Skeletal muscle satellite cell (primary cell): ENCODE measurements around the gene ODC1.
A peak's percentile ranks its signal among the peaks of the same experiment; 100 is the strongest.

Source experiments
- H3K27me3 ChIP-seq: 2 replicates; pipeline ENCODE4 v1.7.0; 2013; ENCODE audit warnings: low read length; ENCODE audit not compliant: control insufficient read depth, insufficient read depth
- H3K36me3 ChIP-seq: 2 replicates; pipeline ENCODE4 v1.7.0; 2013; ENCODE audit warnings: mild to moderate bottlenecking, control low read depth, low read length; ENCODE audit not compliant: insufficient read depth
- H3K4me1 ChIP-seq: 2 replicates; pipeline ENCODE4 v1.7.0; 2013; ENCODE audit warnings: low read length; ENCODE audit not compliant: control insufficient read depth, insufficient read depth
- H3K4me2 ChIP-seq: 2 replicates; pipeline ENCODE4 v1.7.0; 2013; ENCODE audit warnings: mild to moderate bottlenecking, low read length
- H3K4me3 ChIP-seq: 2 replicates; pipeline ENCODE4 v1.7.0; 2013; ENCODE audit warnings: low read length
- H3K9ac ChIP-seq: 2 replicates; pipeline ENCODE4 v1.7.0; 2013; ENCODE audit warnings: mild to moderate bottlenecking, low read depth, low read length, moderate library complexity
- H3K9me3 ChIP-seq: replicated peaks from 2 replicates; pipeline ENCODE4 v1.7.0; 2013; ENCODE audit warnings: mild to moderate bottlenecking, control low read depth, low read length

The ODC1 gene

GRCh38 chr2:10439185-10439879 lies 8.8 kb downstream of the ODC1 start:
- no peaks in the 10 kb centered on the region for H3K4me1 ChIP-seq
- no peak overlapping the region for H3K9ac ChIP-seq
- peaks cover 59% of the 10 kb centered on the region for H3K36me3 ChIP-seq
- H3K4me3 ChIP-seq = no peak overlapping the region
- H3K9me3 ChIP-seq = no peaks in the 10 kb centered on the region
- H3K4me2 ChIP-seq = no peak overlapping the region
- no peaks in the 10 kb centered on the region for H3K27me3 ChIP-seq

- peaks cover 52% of the 10 kb centered on the region for H3K36me3 ChIP-seq
- no peaks in the 10 kb centered on the region for H3K4me1 ChIP-seq
- no peak overlapping the region for H3K4me3 ChIP-seq
- H3K27me3 ChIP-seq = no peaks in the 10 kb centered on the region
- no peak overlapping the region for H3K9ac ChIP-seq
- H3K9me3 ChIP-seq = no peaks in the 10 kb centered on the region
- H3K4me2 ChIP-seq = no peak overlapping the region
Measured at GRCh38 chr2:10438688-10439087, 9.4 kb downstream of the ODC1 start.

- H3K9me3 ChIP-seq = no peaks in the 10 kb centered on the region
- H3K4me3 ChIP-seq = no peak overlapping the region
- H3K4me1 ChIP-seq = no peaks in the 10 kb centered on the region
- H3K9ac ChIP-seq = no peak overlapping the region
- peaks cover 43% of the 10 kb centered on the region for H3K36me3 ChIP-seq
- H3K27me3 ChIP-seq = no peaks in the 10 kb centered on the region
- H3K4me2 ChIP-seq = no peak overlapping the region
Measured at GRCh38 chr2:10437806-10438205, 10.3 kb downstream of the ODC1 start.

GRCh38 chr2:10436583-10437110 lies 11.5 kb downstream of the ODC1 start:
- H3K4me3 ChIP-seq = no peak overlapping the region
- no peaks in the 10 kb centered on the region for H3K9me3 ChIP-seq
- H3K27me3 ChIP-seq = no peaks in the 10 kb centered on the region
- H3K36me3 ChIP-seq = peaks cover 34% of the 10 kb centered on the region
- H3K9ac ChIP-seq = no peak overlapping the region
- no peak overlapping the region for H3K4me2 ChIP-seq
- H3K4me1 ChIP-seq = peaks cover 8% of the 10 kb centered on the region

GRCh38 chr2:10435820-10436204 lies 12.3 kb downstream of the ODC1 start:
- H3K9ac ChIP-seq = no peak overlapping the region
- peaks cover 8% of the 10 kb centered on the region for H3K4me1 ChIP-seq
- H3K27me3 ChIP-seq = no peaks in the 10 kb centered on the region
- H3K4me2 ChIP-seq = no peak overlapping the region
- no peak overlapping the region for H3K4me3 ChIP-seq
- H3K36me3 ChIP-seq = peaks cover 25% of the 10 kb centered on the region
- H3K9me3 ChIP-seq = no peaks in the 10 kb centered on the region

GRCh38 chr2:10434886-10435819 lies 13.0 kb downstream of the ODC1 start:
- H3K4me1 ChIP-seq = peaks cover 8% of the 10 kb centered on the region
- H3K36me3 ChIP-seq = peaks cover 19% of the 10 kb centered on the region
- H3K9ac ChIP-seq = no peak overlapping the region
- no peak overlapping the region for H3K4me3 ChIP-seq
- no peak overlapping the region for H3K4me2 ChIP-seq
- no peaks in the 10 kb centered on the region for H3K9me3 ChIP-seq
- H3K27me3 ChIP-seq = no peaks in the 10 kb centered on the region

- H3K9me3 ChIP-seq = no peaks in the 10 kb centered on the region
- no peak overlapping the region for H3K4me3 ChIP-seq
- peaks cover 8% of the 10 kb centered on the region for H3K4me1 ChIP-seq
- H3K36me3 ChIP-seq = peaks cover 9% of the 10 kb centered on the region
- no peak overlapping the region for H3K9ac ChIP-seq
- H3K4me2 ChIP-seq = no peak overlapping the region
- no peaks in the 10 kb centered on the region for H3K27me3 ChIP-seq
Measured at GRCh38 chr2:10433947-10434885, 13.9 kb downstream of the ODC1 start.

- peaks cover 1% of the 10 kb centered on the region for H3K36me3 ChIP-seq
- no peak overlapping the region for H3K9ac ChIP-seq
- no peak overlapping the region for H3K4me2 ChIP-seq
- no peaks in the 10 kb centered on the region for H3K27me3 ChIP-seq
- H3K4me3 ChIP-seq = no peak overlapping the region
- H3K9me3 ChIP-seq = no peaks in the 10 kb centered on the region
- H3K4me1 ChIP-seq = peaks cover 14% of the 10 kb centered on the region
Measured at GRCh38 chr2:10433264-10433946, 14.7 kb downstream of the ODC1 start.

- peaks cover 22% of the 10 kb centered on the region for H3K4me1 ChIP-seq
- H3K9ac ChIP-seq = peak overlapping the region; percentile 42
- no peaks in the 10 kb centered on the region for H3K36me3 ChIP-seq
- peak overlapping the region; percentile 52 for H3K4me3 ChIP-seq
- H3K27me3 ChIP-seq = no peaks in the 10 kb centered on the region
- peak overlapping the region; percentile 74 for H3K4me2 ChIP-seq
- H3K9me3 ChIP-seq = no peaks in the 10 kb centered on the region
Measured at GRCh38 chr2:10432311-10433181, 15.6 kb downstream of the ODC1 start.

- Histone ChIP-seq H3K36me3 (peaks cover 5% of the 10 kb centered on the region), H3K4me3 (peak overlapping the region; percentile 52), H3K9me3 (no peaks in the 10 kb centered on the region), H3K4me1 (peaks cover 27% of the 10 kb centered on the region), H3K4me2 (peak overlapping the region; percentile 74), H3K27me3 (no peaks in the 10 kb centered on the region), H3K9ac (peak overlapping the region; percentile 42)
Measured at GRCh38 chr2:10431797-10432196, 16.3 kb downstream of the ODC1 start.
